HEK293 (cell line): ENCODE results near the gene PSD2.

Experiments used
- CTCF ChIA-PET: fragments of 350-600 bp; formaldehyde crosslinking; extraction: SDS; loops from one replicate; lab custom pipeline; 2021; ENCODE audit warnings: antibody characterized with exemption; lab: Yijun Ruan, JAX
- POLR2A ChIA-PET: fragments of 300-600 bp; formaldehyde crosslinking; extraction: SDS; loops from one replicate; lab custom pipeline; 2020; ENCODE audit warnings: antibody characterized with exemption, inconsistent platforms; lab: Yijun Ruan, JAX
- H3K27ac ChIP-seq: fragments of 200-500 bp; sonication (Bioruptor generic); 2 replicates; pipeline ENCODE4 v1.5.1; 2014; ENCODE audit warnings: low read depth, low read length, control low read depth, inconsistent platforms; ENCODE audit errors: extremely low read depth
- H3K36me3 ChIP-seq, 2 experiments: fragments of 200-500 bp in 1 of 2; sonication (Bioruptor generic) in 1 of 2; 1 replicate in 1 of 2; 2 replicates in 1 of 2; pipeline ENCODE4 v1.5.1; 2014 to 2017; ENCODE audit warnings: inconsistent platforms in 2 of 2, low read length in 2 of 2; ENCODE audit not compliant: control insufficient read depth in 2 of 2, insufficient read depth in 1 of 2
- H3K4me1 ChIP-seq: fragments of 200-500 bp; sonication (Bioruptor generic); 2 replicates; pipeline ENCODE4 v1.5.1; 2014; ENCODE audit warnings: mild to moderate bottlenecking, low read length, inconsistent platforms; ENCODE audit not compliant: control insufficient read depth, insufficient read depth
- H3K4me3 ChIP-seq: 2 replicates; pipeline ENCODE4 v1.5.1; 2011; ENCODE audit warnings: low read depth, mild to moderate bottlenecking, control low read depth, low read length, moderate library complexity
- H3K9me3 ChIP-seq: fragments of 200-500 bp; sonication (Bioruptor generic); 2 replicates; pipeline ENCODE4 v1.5.1; 2014; ENCODE audit warnings: low read depth, low read length, inconsistent platforms; ENCODE audit not compliant: control insufficient read depth, insufficient read depth
- EGR2 ChIP-seq: fragments of 450-650 bp; formaldehyde crosslinking; IDR thresholded peaks from 2 replicates; pipeline ENCODE4 v1.5.1; 2016; ENCODE audit warnings: low read depth, missing biosample characterization, missing genetic modification characterization
- GLIS1 ChIP-seq: fragments of 450-650 bp; formaldehyde crosslinking; IDR thresholded peaks from 2 replicates; pipeline ENCODE4 v1.5.1; 2016; ENCODE audit warnings: missing biosample characterization, missing genetic modification characterization
- HOXA7 ChIP-seq: sonication (generic); formaldehyde crosslinking; IDR thresholded peaks from 2 replicates; pipeline ENCODE4 v1.8.1; 2022; ENCODE audit warnings: missing genetic modification reagents, borderline replicate concordance
- MEIS1 ChIP-seq: sonication (generic); formaldehyde crosslinking; IDR thresholded peaks from 2 replicates; pipeline ENCODE4 v1.8.1; 2022; ENCODE audit warnings: missing genetic modification reagents, mild to moderate bottlenecking, borderline replicate concordance
- MZF1 ChIP-seq: fragments of 450-650 bp; formaldehyde crosslinking; IDR thresholded peaks from 2 replicates; pipeline ENCODE4 v1.5.1; 2017; ENCODE audit warnings: missing biosample characterization, missing genetic modification characterization, borderline replicate concordance
- PRDM2 ChIP-seq: fragments of 450-650 bp; formaldehyde crosslinking; IDR thresholded peaks from 2 replicates; pipeline ENCODE4 v1.5.1; 2016; ENCODE audit warnings: missing biosample characterization, missing genetic modification characterization, borderline replicate concordance
- ZBTB48 ChIP-seq: fragments of 450-650 bp; formaldehyde crosslinking; IDR thresholded peaks from 2 replicates; pipeline ENCODE4 v1.5.1; 2016; ENCODE audit warnings: missing biosample characterization, missing genetic modification characterization
- ZFHX2 ChIP-seq: fragments of 450-650 bp; formaldehyde crosslinking; conservative IDR thresholded peaks from 2 replicates; pipeline ENCODE4 v1.5.1; 2016; ENCODE audit warnings: missing biosample characterization, missing genetic modification characterization
- ZNF121 ChIP-seq: fragments of 450-650 bp; formaldehyde crosslinking; IDR thresholded peaks from 2 replicates; pipeline ENCODE4 v1.5.1; 2016; ENCODE audit warnings: missing biosample characterization, missing genetic modification characterization
- ZNF146 ChIP-seq: fragments of 450-650 bp; formaldehyde crosslinking; IDR thresholded peaks from 2 replicates; pipeline ENCODE4 v1.5.1; 2016; ENCODE audit warnings: missing biosample characterization, missing genetic modification characterization
- ZNF184 ChIP-seq: fragments of 450-650 bp; IDR thresholded peaks from 2 replicates; pipeline ENCODE4 v1.5.1; 2018; ENCODE audit warnings: missing biosample characterization, mild to moderate bottlenecking, missing genetic modification characterization
- ZNF214 ChIP-seq: fragments of 450-650 bp; formaldehyde crosslinking; IDR thresholded peaks from 2 replicates; pipeline ENCODE4 v1.5.1; 2017; ENCODE audit warnings: missing biosample characterization, mild to moderate bottlenecking, missing genetic modification characterization, borderline replicate concordance
- ZNF350 ChIP-seq: fragments of 450-650 bp; formaldehyde crosslinking; IDR thresholded peaks from 2 replicates; pipeline ENCODE4 v1.5.0; 2017; ENCODE audit warnings: missing biosample characterization, mild to moderate bottlenecking, missing genetic modification characterization
- ZNF416 ChIP-seq: fragments of 450-650 bp; formaldehyde crosslinking; IDR thresholded peaks from 2 replicates; pipeline ENCODE4 v1.5.1; 2016; ENCODE audit warnings: missing biosample characterization, missing genetic modification characterization
- ZNF623 ChIP-seq: fragments of 450-650 bp; formaldehyde crosslinking; IDR thresholded peaks from 2 replicates; pipeline ENCODE4 v1.5.1; 2016; ENCODE audit warnings: missing biosample characterization, missing genetic modification characterization
- ZNF658 ChIP-seq: fragments of 450-650 bp; formaldehyde crosslinking; IDR thresholded peaks from 2 replicates; pipeline ENCODE4; 2016; ENCODE audit warnings: missing biosample characterization, missing genetic modification characterization
- TF ChIP-seq, protein P1 (sequence below): fragments of 450-650 bp; formaldehyde crosslinking; IDR thresholded peaks from 2 replicates; pipeline ENCODE4 v1.5.1; 2016; ENCODE audit warnings: missing biosample characterization, missing genetic modification characterization
- TF ChIP-seq, protein P2 (sequence below): fragments of 450-650 bp; formaldehyde crosslinking; conservative IDR thresholded peaks from 2 replicates; pipeline ENCODE4 v1.5.1; 2016; ENCODE audit warnings: low read depth, missing biosample characterization, missing genetic modification characterization
- TF ChIP-seq, protein P3 (sequence below): fragments of 450-650 bp; formaldehyde crosslinking; IDR thresholded peaks from 2 replicates; pipeline ENCODE4 v1.5.1; 2017; ENCODE audit warnings: missing biosample characterization, missing genetic modification characterization

The PSD2 gene

DNA sequence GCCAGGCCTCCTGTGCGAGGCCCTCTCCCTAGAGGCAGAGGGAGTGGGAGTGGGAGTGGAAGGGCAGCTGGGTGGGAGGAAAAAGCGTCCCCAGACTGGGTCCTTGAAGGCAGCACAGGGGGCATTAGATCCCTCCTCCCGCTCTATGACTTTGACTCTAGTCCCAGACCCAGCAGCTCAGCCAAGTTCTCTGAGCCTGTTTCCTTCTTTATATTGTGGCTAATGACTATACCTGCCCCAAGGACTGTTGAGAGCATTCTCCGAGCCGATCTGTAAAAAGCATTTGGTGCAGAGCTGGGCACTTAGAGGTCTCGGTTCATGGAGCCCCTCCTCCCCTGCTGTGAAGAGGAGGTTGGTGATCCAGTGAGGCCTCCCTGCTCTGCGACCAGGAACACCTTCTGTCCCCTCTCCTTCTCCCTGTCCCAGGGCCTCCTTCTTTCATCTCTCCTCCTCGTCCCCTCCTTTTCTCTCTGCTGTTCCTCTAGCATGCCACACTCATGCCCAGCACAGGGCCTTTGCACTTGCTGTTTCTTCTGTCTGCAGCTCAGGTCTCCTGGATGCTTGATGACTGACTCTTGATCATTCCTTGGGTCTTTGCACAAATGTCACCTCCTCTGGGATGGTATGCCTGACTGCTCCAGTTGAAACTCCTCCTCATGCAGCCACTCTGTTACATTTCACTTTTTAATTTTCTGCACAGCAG, 23.4 kb upstream of the PSD2 start (continued):
- no peak for TF ChIP-seq PRDM2 (tag by site-specific recombination)
- peak; percentile 40 for TF ChIP-seq ZFHX2 (tag by site-specific recombination)
- TF ChIP-seq HOXA7 (CRISPR knock-in tag), result no peak
- peak; percentile 92 for TF ChIP-seq ZNF623

DNA sequence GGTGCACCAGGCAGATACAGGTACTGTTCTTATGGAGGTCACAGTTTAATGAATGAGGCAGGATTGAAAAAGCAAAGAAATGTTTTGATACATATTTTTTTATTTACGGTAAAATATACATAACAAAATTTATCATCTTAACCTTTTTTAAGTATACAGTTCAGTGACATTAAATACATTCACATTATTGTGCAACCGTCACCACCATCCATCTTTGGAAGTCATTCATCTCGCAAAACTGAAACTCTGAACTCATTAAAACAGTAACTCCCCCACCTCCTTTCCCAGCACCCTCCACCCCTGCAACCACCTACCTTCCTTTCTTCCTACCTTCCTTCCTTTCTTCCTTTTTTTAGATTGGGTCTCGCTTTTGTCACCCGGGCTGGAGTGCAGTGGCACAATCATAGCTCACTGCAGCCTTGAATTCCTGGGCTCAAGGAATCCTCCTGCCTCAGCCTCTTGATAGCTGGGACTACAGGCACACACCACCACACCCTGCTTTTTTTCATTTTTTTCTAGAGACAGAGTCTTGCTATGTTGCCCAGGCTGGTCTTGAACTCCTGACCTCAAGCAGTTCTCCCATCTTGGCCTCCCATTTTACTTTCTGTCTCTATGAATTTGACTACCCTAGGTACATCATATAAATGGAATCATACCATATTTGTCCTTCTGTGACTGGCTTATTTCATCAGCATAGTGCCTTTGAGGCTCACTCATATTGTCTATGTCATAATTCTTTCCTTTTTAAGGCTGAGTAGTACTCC, 22.5 kb upstream of the PSD2 start:
- Histone ChIP-seq H3K36me3 (no peaks in the 10 kb centered on the region), H3K9me3 (no peaks in the 10 kb centered on the region), H3K4me3 (no peak overlapping the region), H3K4me1 (no peaks in the 10 kb centered on the region), H3K27ac (no peak overlapping the region)
- POLR2A ChIA-PET, result no interaction called here
- CTCF ChIA-PET, result interaction anchor here (0.9 to 10.7 kb wide), 2 partner anchors 15 to 141 kb away, joined by 3 to 269 read pairs; no protein-coding TSS in a partner anchor
- TF ChIP-seq ZFHX2 (tag by site-specific recombination) (peak; percentile 60), ZNF214 (tag by site-specific recombination) (no peak), EGR2 (tag by site-specific recombination) (peak; percentile 77), ZNF350 (tag by site-specific recombination) (no peak), ZNF416 (tag by site-specific recombination) (no peak), MZF1 (tag by site-specific recombination) (no peak), ZNF184 (tag by site-specific recombination) (no peak), GLIS1 (tag by site-specific recombination) (no peak), MEIS1 (CRISPR knock-in tag) (no peak), ZNF658 (tag by site-specific recombination) (no peak), ZNF121 (tag by site-specific recombination) (peak; percentile 53; the same call in 1 of the 2 replicates), ZBTB48 (tag by site-specific recombination) (no peak), ZNF146 (tag by site-specific recombination) (peak; percentile 80)
- TF ChIP-seq, protein P1, sequence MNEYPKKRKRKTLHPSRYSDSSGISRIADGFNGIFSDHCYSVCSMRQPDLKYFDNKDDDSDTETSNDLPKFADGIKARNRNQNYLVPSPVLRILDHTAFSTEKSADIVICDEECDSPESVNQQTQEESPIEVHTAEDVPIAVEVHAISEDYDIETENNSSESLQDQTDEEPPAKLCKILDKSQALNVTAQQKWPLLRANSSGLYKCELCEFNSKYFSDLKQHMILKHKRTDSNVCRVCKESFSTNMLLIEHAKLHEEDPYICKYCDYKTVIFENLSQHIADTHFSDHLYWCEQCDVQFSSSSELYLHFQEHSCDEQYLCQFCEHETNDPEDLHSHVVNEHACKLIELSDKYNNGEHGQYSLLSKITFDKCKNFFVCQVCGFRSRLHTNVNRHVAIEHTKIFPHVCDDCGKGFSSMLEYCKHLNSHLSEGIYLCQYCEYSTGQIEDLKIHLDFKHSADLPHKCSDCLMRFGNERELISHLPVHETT (tag by site-specific recombination), result no peak
- TF ChIP-seq, protein P2, sequence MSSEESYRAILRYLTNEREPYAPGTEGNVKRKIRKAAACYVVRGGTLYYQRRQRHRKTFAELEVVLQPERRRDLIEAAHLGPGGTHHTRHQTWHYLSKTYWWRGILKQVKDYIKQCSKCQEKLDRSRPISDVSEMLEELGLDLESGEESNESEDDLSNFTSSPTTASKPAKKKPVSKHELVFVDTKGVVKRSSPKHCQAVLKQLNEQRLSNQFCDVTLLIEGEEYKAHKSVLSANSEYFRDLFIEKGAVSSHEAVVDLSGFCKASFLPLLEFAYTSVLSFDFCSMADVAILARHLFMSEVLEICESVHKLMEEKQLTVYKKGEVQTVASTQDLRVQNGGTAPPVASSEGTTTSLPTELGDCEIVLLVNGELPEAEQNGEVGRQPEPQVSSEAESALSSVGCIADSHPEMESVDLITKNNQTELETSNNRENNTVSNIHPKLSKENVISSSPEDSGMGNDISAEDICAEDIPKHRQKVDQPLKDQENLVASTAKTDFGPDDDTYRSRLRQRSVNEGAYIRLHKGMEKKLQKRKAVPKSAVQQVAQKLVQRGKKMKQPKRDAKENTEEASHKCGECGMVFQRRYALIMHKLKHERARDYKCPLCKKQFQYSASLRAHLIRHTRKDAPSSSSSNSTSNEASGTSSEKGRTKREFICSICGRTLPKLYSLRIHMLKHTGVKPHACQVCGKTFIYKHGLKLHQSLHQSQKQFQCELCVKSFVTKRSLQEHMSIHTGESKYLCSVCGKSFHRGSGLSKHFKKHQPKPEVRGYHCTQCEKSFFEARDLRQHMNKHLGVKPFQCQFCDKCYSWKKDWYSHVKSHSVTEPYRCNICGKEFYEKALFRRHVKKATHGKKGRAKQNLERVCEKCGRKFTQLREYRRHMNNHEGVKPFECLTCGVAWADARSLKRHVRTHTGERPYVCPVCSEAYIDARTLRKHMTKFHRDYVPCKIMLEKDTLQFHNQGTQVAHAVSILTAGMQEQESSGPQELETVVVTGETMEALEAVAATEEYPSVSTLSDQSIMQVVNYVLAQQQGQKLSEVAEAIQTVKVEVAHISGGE, result no peak
- TF ChIP-seq, protein P3, sequence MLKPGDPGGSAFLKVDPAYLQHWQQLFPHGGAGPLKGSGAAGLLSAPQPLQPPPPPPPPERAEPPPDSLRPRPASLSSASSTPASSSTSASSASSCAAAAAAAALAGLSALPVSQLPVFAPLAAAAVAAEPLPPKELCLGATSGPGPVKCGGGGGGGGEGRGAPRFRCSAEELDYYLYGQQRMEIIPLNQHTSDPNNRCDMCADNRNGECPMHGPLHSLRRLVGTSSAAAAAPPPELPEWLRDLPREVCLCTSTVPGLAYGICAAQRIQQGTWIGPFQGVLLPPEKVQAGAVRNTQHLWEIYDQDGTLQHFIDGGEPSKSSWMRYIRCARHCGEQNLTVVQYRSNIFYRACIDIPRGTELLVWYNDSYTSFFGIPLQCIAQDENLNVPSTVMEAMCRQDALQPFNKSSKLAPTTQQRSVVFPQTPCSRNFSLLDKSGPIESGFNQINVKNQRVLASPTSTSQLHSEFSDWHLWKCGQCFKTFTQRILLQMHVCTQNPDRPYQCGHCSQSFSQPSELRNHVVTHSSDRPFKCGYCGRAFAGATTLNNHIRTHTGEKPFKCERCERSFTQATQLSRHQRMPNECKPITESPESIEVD (tag by site-specific recombination), result no peak
